Measurements from ENCODE around the gene FUT6.

GRCh38 chr19:5818594-5818993 lies 20.9 kb downstream of the FUT6 start:
- TF ChIP-seq, protein P1, sequence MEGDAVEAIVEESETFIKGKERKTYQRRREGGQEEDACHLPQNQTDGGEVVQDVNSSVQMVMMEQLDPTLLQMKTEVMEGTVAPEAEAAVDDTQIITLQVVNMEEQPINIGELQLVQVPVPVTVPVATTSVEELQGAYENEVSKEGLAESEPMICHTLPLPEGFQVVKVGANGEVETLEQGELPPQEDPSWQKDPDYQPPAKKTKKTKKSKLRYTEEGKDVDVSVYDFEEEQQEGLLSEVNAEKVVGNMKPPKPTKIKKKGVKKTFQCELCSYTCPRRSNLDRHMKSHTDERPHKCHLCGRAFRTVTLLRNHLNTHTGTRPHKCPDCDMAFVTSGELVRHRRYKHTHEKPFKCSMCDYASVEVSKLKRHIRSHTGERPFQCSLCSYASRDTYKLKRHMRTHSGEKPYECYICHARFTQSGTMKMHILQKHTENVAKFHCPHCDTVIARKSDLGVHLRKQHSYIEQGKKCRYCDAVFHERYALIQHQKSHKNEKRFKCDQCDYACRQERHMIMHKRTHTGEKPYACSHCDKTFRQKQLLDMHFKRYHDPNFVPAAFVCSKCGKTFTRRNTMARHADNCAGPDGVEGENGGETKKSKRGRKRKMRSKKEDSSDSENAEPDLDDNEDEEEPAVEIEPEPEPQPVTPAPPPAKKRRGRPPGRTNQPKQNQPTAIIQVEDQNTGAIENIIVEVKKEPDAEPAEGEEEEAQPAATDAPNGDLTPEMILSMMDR (IDR thresholded peaks at IDR 0.05; ENCODE audit: low read depth, low read length), result no peak
- TF ChIP-seq MYC (IDR thresholded peaks at IDR 0.05; ENCODE audit: low read depth, low read length), result no peak
- TF ChIP-seq POLR2A (IDR thresholded peaks at IDR 0.05; ENCODE audit: extremely low read depth, insufficient read length), result no peak
